ENCODE results near the gene AUTS2.

Gene AUTS2

GRCh38 chr7:70426249-70426880, 828.1 kb downstream of the AUTS2 start:
- Histone ChIP-seq H3K9me2 (replicated peaks; ENCODE audit: insufficient read depth, low read length) (no peaks in the 10 kb centered on the region), H3K9ac (ENCODE audit: low read length) (no peak overlapping the region), H4K20me1 (ENCODE audit: low read depth, low read length) (no peaks in the 10 kb centered on the region), H3K36me3 (ENCODE audit: low read length) (no peaks in the 10 kb centered on the region), H3F3A (ENCODE audit: insufficient read depth) (no peaks in the 10 kb centered on the region), H3K4me2 (ENCODE audit: low read depth, low read length, poor library complexity, severe bottlenecking) (no peak overlapping the region), H3K79me2 (ENCODE audit: insufficient read depth, low read length) (no peaks in the 10 kb centered on the region), H2AFZ (ENCODE audit: low read depth, low read length, severe bottlenecking) (no peak overlapping the region), H3K9me3 (ENCODE audit: insufficient read depth, low read length) (no peaks in the 10 kb centered on the region), H3K4me3 (ENCODE audit: insufficient read depth, low read length, poor library complexity, severe bottlenecking) (no peak overlapping the region), H3K27me3 (ENCODE audit: low read length) (no peaks in the 10 kb centered on the region), H3K27ac (ENCODE audit: low read depth, low read length) (no peak overlapping the region)
- TF ChIP-seq EZH2phosphoT487 (conservative IDR thresholded peaks at IDR 0.05; ENCODE audit: low read length) (no peak), CTCF (IDR thresholded peaks at IDR 0.05; ENCODE audit: insufficient read depth, low read length, poor library complexity, severe bottlenecking) (no peak)

- Histone ChIP-seq H3K4me2 (ENCODE audit: low read depth, low read length, poor library complexity, severe bottlenecking) (no peak overlapping the region), H3K27me3 (ENCODE audit: low read length) (no peaks in the 10 kb centered on the region)
Measured at GRCh38 chr7:70432567-70433001, 834.3 kb downstream of the AUTS2 start.

GRCh38 chr7:70434376-70434775, 836.1 kb downstream of the AUTS2 start:
- H2AFZ ChIP-seq (ENCODE audit: low read depth, low read length, severe bottlenecking) = no peak overlapping the region
- H3F3A ChIP-seq (ENCODE audit: insufficient read depth) = no peaks in the 10 kb centered on the region
- H3K9ac ChIP-seq (ENCODE audit: low read length) = no peak overlapping the region
- no peaks in the 10 kb centered on the region for H3K36me3 ChIP-seq (ENCODE audit: low read length)
- no peaks in the 10 kb centered on the region for H3K27me3 ChIP-seq (ENCODE audit: low read length)
- no peak overlapping the region for H3K4me2 ChIP-seq (ENCODE audit: low read depth, low read length, poor library complexity, severe bottlenecking)
- H3K27ac ChIP-seq (ENCODE audit: low read depth, low read length) = no peak overlapping the region
- no peak for TF ChIP-seq EZH2phosphoT487 (conservative IDR thresholded peaks at IDR 0.05; ENCODE audit: low read length)
- TF ChIP-seq CTCF (IDR thresholded peaks at IDR 0.05; ENCODE audit: insufficient read depth, low read length, poor library complexity, severe bottlenecking) = no peak
- no peaks in the 10 kb centered on the region for H4K20me1 ChIP-seq (ENCODE audit: low read depth, low read length)
- no peaks in the 10 kb centered on the region for H3K9me2 ChIP-seq (replicated peaks; ENCODE audit: insufficient read depth, low read length)
- no peaks in the 10 kb centered on the region for H3K9me3 ChIP-seq (ENCODE audit: insufficient read depth, low read length)
- no peaks in the 10 kb centered on the region for H3K79me2 ChIP-seq (ENCODE audit: insufficient read depth, low read length)
- H3K4me3 ChIP-seq (ENCODE audit: insufficient read depth, low read length, poor library complexity, severe bottlenecking) = no peak overlapping the region

More at GRCh38 chr7:70432567-70433001, 834.3 kb downstream of the AUTS2 start:
- no peak for TF ChIP-seq EZH2phosphoT487 (conservative IDR thresholded peaks at IDR 0.05; ENCODE audit: low read length)
- TF ChIP-seq CTCF (IDR thresholded peaks at IDR 0.05; ENCODE audit: insufficient read depth, low read length, poor library complexity, severe bottlenecking) = no peak
- H3K9me2 ChIP-seq (replicated peaks; ENCODE audit: insufficient read depth, low read length) = no peaks in the 10 kb centered on the region
- no peak overlapping the region for H3K27ac ChIP-seq (ENCODE audit: low read depth, low read length)
- no peaks in the 10 kb centered on the region for H4K20me1 ChIP-seq (ENCODE audit: low read depth, low read length)
- no peaks in the 10 kb centered on the region for H3K9me3 ChIP-seq (ENCODE audit: insufficient read depth, low read length)
- no peaks in the 10 kb centered on the region for H3K79me2 ChIP-seq (ENCODE audit: insufficient read depth, low read length)
- H3K9ac ChIP-seq (ENCODE audit: low read length) = no peak overlapping the region
- H3K4me3 ChIP-seq (ENCODE audit: insufficient read depth, low read length, poor library complexity, severe bottlenecking) = no peak overlapping the region
- no peaks in the 10 kb centered on the region for H3F3A ChIP-seq (ENCODE audit: insufficient read depth)
- no peaks in the 10 kb centered on the region for H3K36me3 ChIP-seq (ENCODE audit: low read length)
- no peak overlapping the region for H2AFZ ChIP-seq (ENCODE audit: low read depth, low read length, severe bottlenecking)

Data from SU-DHL-6 (cell line).